ENCODE results near the gene ZNF566.

- TF ChIP-seq ZFP69B (tag by site-specific recombination; IDR thresholded peaks at IDR 0.05): no peak
- TF ChIP-seq ZNF18 (tag by site-specific recombination; IDR thresholded peaks at IDR 0.05): no peak
- TF ChIP-seq REST (tag by site-specific recombination; IDR thresholded peaks at IDR 0.05): no peak
- no peak for TF ChIP-seq CTCF (tag by site-specific recombination; IDR thresholded peaks at IDR 0.05)
- no peak for TF ChIP-seq ZNF394 (tag by site-specific recombination; IDR thresholded peaks at IDR 0.05; ENCODE audit: borderline replicate concordance)
- no peak for TF ChIP-seq ZFP3 (tag by site-specific recombination; IDR thresholded peaks at IDR 0.05; ENCODE audit: low read depth)
- TF ChIP-seq ZNF580 (tag by site-specific recombination; IDR thresholded peaks at IDR 0.05): no peak
- no peak for TF ChIP-seq ZSCAN5A (tag by site-specific recombination; IDR thresholded peaks at IDR 0.05)
- TF ChIP-seq BCL6B (tag by site-specific recombination; IDR thresholded peaks at IDR 0.05): no peak
- no peak for TF ChIP-seq YY1 (tag by site-specific recombination; IDR thresholded peaks at IDR 0.05)
- no peak for TF ChIP-seq GLI4 (tag by site-specific recombination; IDR thresholded peaks at IDR 0.05)
Measured at GRCh38 chr19:36408101-36408500, 81.3 kb downstream of the ZNF566 start.
